Endodermal cell (in vitro differentiated cells): Measurements from ENCODE around the gene CRIP1. TPM values are rescaled to one million over a fixed set of nuclear protein-coding genes. Genes with fewer than 3 reads are reported as not detected.

ENCODE experiments used
- DNase-seq: peaks from one replicate; pipeline ENCODE4 v3.0.0-alpha.2; 2017
- H3K27ac ChIP-seq: 2 replicates; pipeline ENCODE4 v1.5.1; 2013; ENCODE audit warnings: mild to moderate bottlenecking, low read depth, low read length, moderate library complexity
- H3K27me3 ChIP-seq: 2 replicates; pipeline ENCODE4 v1.6.1; 2013; ENCODE audit warnings: mild to moderate bottlenecking, low read length, moderate library complexity; ENCODE audit not compliant: insufficient read depth, control insufficient read depth, poor library complexity, severe bottlenecking
- H3K36me3 ChIP-seq: 2 replicates; pipeline ENCODE4 v1.7.0; 2013; ENCODE audit warnings: mild to moderate bottlenecking, low read length, moderate library complexity; ENCODE audit not compliant: control insufficient read depth, insufficient read depth
- H3K4me1 ChIP-seq: one replicate; pipeline ENCODE4 v1.7.0; 2013; ENCODE audit warnings: low read length; ENCODE audit not compliant: control insufficient read depth, insufficient read depth
- H3K4me3 ChIP-seq: 2 replicates; pipeline ENCODE4 v1.5.1; 2013; ENCODE audit warnings: mild to moderate bottlenecking, low read length, moderate library complexity
- H3K9ac ChIP-seq: 2 replicates; pipeline ENCODE4 v1.6.1; 2013; ENCODE audit warnings: mild to moderate bottlenecking, low read length, moderate library complexity; ENCODE audit not compliant: poor library complexity, severe bottlenecking; ENCODE audit errors: extremely low read depth
- H3K9me3 ChIP-seq: 2 replicates; pipeline ENCODE4 v1.6.1; 2013; ENCODE audit warnings: mild to moderate bottlenecking, low read length, moderate library complexity; ENCODE audit not compliant: control insufficient read depth
- H3K27ac Mint-ChIP-seq: 2 replicates; pipeline ENCODE4 v1.8.0; 2020; ENCODE audit warnings: mixed read lengths
- H3K27me3 Mint-ChIP-seq: 2 replicates; pipeline ENCODE4 v1.8.0; 2021; ENCODE audit warnings: mild to moderate bottlenecking, mixed read lengths; ENCODE audit not compliant: insufficient read depth
- H3K36me3 Mint-ChIP-seq: 2 replicates; pipeline ENCODE4 v1.8.0; 2020; ENCODE audit warnings: low read depth, mixed read lengths
- H3K4me1 Mint-ChIP-seq: 2 replicates; pipeline ENCODE4 v1.8.0; 2020; ENCODE audit warnings: mixed read lengths
- H3K4me3 Mint-ChIP-seq: 2 replicates; pipeline ENCODE4 v1.8.0; 2020; ENCODE audit warnings: mild to moderate bottlenecking, moderate library complexity, mixed read lengths
- H3K9me3 Mint-ChIP-seq: 2 replicates; pipeline ENCODE4 v1.8.0; 2020; ENCODE audit warnings: mild to moderate bottlenecking, mixed read lengths
- WGBS, 2 experiments: methylation state at CpG; one replicate each; pipeline versions ENCODE4 v1.1.5 to v1.1.7; 2013; ENCODE audit warnings: missing lambda C conversion rate in 2 of 2, mixed read lengths in 1 of 2; ENCODE audit not compliant: insufficient coverage in 1 of 2, insufficient read length in 1 of 2; 5-methylcytosine and 5-hydroxymethylcytosine counted together
- total RNA-seq, 2 donors: library from RNA; stranded (reverse); fragmentation: NEBNext Ultra II Directional in 1 of 2; extraction: Animal tissue kit (Norgen Biotek cat#: 25700) in 1 of 2; gene quantifications; 2 replicates in 1 of 2; 3 replicates in 1 of 2; pipeline ENCODE4 v1.2.1, GENCODE V29; 2021
- TF ChIP-seq, protein P1 (sequence below): fragments of 200-600 bp; sonication (generic); conservative IDR thresholded peaks from 2 replicates; pipeline ENCODE4 v1.5.0; 2021; ENCODE audit warnings: antibody characterized with exemption, mild to moderate bottlenecking

Gene CRIP1
- total RNA-seq, 2 donors from 2014 or later, result 7.0 to 47.1 TPM

DNA sequence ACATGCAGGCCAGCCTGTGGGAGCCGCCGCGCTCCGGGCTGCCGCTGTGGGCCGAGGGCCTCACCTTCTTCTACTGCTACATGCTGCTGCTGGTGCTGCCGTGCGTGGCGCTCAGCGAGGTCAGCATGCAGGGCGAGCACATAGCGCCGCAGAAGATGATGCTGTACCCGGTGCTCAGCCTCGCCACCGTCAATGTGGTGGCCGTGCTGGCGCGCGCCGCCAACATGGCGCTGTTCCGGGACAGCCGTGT, 42.6 kb downstream of the CRIP1 start:
- Mint-ChIP-seq H3K4me1 (no peaks in the 10 kb centered on the region), H3K27me3 (peaks cover 44% of the 10 kb centered on the region), H3K4me3 (no peak overlapping the region), H3K27ac (no peak overlapping the region), H3K36me3 (no peaks in the 10 kb centered on the region), H3K9me3 (peaks cover 21% of the 10 kb centered on the region)
- Histone ChIP-seq H3K4me3 (no peak overlapping the region), H3K9ac (no peak overlapping the region), H3K36me3 (no peaks in the 10 kb centered on the region), H3K9me3 (no peaks in the 10 kb centered on the region), H3K27me3 (peaks cover 39% of the 10 kb centered on the region), H3K27ac (no peak overlapping the region), H3K4me1 (no peaks in the 10 kb centered on the region)
- no peak for DNase-seq
- TF ChIP-seq, protein P1, sequence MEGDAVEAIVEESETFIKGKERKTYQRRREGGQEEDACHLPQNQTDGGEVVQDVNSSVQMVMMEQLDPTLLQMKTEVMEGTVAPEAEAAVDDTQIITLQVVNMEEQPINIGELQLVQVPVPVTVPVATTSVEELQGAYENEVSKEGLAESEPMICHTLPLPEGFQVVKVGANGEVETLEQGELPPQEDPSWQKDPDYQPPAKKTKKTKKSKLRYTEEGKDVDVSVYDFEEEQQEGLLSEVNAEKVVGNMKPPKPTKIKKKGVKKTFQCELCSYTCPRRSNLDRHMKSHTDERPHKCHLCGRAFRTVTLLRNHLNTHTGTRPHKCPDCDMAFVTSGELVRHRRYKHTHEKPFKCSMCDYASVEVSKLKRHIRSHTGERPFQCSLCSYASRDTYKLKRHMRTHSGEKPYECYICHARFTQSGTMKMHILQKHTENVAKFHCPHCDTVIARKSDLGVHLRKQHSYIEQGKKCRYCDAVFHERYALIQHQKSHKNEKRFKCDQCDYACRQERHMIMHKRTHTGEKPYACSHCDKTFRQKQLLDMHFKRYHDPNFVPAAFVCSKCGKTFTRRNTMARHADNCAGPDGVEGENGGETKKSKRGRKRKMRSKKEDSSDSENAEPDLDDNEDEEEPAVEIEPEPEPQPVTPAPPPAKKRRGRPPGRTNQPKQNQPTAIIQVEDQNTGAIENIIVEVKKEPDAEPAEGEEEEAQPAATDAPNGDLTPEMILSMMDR, result no peak
- WGBS, 2 experiments, result 94 to 95% methylated on average over 19 to 24 of the region's 24 CpGs

DNA sequence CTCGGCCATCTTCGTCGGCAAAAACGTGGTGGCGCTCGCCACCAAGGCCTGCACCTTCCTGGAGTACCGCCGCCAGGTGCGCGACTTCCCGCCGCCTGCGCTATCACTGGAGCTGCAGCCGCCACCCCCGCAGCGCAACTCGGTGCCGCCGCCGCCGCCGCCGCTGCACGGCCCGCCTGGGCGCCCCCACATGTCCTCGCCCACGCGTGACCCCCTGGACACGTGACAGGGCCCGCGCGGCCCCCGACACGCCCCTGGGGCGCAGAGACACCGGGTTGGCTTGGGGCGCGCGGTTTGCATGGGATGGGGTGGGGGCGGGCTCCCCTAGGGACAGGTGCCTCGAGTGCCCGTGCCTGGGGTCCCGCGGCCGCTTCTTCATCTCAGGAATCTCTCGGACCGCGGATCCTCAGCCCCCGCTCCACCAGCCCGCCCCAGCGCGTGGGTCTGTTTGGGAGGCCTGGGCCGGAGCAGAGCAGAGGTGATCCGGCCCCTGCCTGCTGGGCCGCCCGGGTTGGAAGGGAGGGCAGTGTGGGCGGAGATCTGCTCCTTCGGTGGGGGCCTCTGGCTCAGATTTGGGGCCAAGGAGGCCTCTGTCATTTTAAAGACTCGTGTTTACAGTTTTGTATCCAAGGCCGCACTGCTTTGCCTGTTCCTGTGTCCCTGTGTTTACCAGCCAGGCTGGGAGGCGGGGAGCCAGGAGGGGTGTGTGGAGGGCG, 43.0 kb downstream of the CRIP1 start:
- Mint-ChIP-seq H3K36me3 (no peaks in the 10 kb centered on the region), H3K4me1 (no peaks in the 10 kb centered on the region), H3K9me3 (peaks cover 24% of the 10 kb centered on the region), H3K27me3 (peaks cover 39% of the 10 kb centered on the region), H3K27ac (no peak overlapping the region), H3K4me3 (no peak overlapping the region)
- TF ChIP-seq, protein P1, result no peak
- Histone ChIP-seq H3K27me3 (peaks cover 35% of the 10 kb centered on the region), H3K9me3 (no peaks in the 10 kb centered on the region), H3K36me3 (no peaks in the 10 kb centered on the region), H3K4me3 (no peak overlapping the region), H3K9ac (no peak overlapping the region), H3K27ac (no peak overlapping the region), H3K4me1 (no peaks in the 10 kb centered on the region)
- WGBS, 2 experiments, result 92 to 93% methylated on average over 37 to 63 of the region's 63 CpGs
- no peak for DNase-seq

DNA sequence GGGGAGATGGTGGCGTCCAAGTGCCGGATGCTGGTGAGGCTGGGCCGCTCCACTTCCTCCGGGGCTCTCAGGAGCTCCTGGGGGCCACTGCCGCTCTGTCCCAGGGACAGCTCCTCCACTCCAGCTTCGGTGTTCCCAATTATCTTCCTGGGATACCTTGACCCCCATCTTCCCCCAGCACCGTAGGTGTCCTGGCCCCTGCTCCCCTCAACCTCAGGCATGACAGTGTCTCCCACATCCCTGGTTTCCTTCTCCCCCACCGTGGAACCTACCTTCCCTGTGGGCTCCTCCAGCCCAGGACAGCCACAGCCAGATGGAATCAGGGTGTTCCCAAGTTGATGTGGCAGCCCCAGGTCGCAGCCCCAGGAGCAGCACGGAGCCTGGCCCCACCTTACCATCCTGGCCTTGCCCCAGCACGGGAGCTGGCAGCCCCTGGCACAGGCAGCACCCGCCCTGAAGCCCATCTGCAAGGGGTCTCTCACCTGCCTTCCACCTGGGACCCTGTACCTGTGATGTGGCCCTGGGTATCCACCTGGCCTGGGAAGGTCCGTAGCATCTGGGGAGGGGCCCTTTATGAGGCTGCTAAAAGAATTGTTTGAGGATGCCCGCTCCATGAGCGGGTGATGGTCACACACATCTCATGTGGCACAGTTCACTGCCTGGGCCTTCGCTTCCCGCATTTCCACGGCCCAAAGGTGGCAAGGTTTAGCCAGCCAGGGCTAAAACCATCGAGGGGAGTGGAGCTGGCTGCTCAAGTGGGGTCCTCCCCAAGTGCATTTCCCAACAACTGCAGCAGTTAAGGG, 43.8 kb downstream of the CRIP1 start:
- Histone ChIP-seq H3K36me3 (no peaks in the 10 kb centered on the region), H3K9ac (no peak overlapping the region), H3K27me3 (peaks cover 27% of the 10 kb centered on the region), H3K4me3 (no peak overlapping the region), H3K4me1 (no peaks in the 10 kb centered on the region), H3K27ac (no peak overlapping the region), H3K9me3 (no peaks in the 10 kb centered on the region)
- Mint-ChIP-seq H3K27me3 (peaks cover 32% of the 10 kb centered on the region), H3K4me3 (no peak overlapping the region), H3K36me3 (no peaks in the 10 kb centered on the region), H3K9me3 (peaks cover 28% of the 10 kb centered on the region), H3K27ac (no peak overlapping the region), H3K4me1 (no peaks in the 10 kb centered on the region)
- WGBS, 2 experiments, result 84 to 85% methylated on average over 12 to 19 of the region's 19 CpGs
- no peak for DNase-seq
- TF ChIP-seq, protein P1, result no peak
